GM12875 (cell line): ENCODE results near the gene CLPTM1.

Experiments used
- H3K4me3 ChIP-seq: one replicate; pipeline ENCODE4 v1.5.1; 2011; ENCODE audit warnings: low read depth, low read length, control low read depth
- CTCF ChIP-seq: IDR thresholded peaks from 2 replicates; pipeline ENCODE4 v1.5.1; 2011; ENCODE audit warnings: low read depth, mild to moderate bottlenecking, control low read depth, inconsistent platforms, low read length, moderate library complexity, borderline replicate concordance; ENCODE audit not compliant: insufficient read depth

The CLPTM1 gene

GRCh38 chr19:44972802-44973201, 17.6 kb downstream of the CLPTM1 start:
- no peak overlapping the region for H3K4me3 ChIP-seq

GRCh38 chr19:44973982-44974735, 19.0 kb downstream of the CLPTM1 start:
- no peak overlapping the region for H3K4me3 ChIP-seq
- TF ChIP-seq CTCF = no peak

More at GRCh38 chr19:44972802-44973201, 17.6 kb downstream of the CLPTM1 start:
- no peak for TF ChIP-seq CTCF

GRCh38 chr19:44974857-44975256, 19.7 kb downstream of the CLPTM1 start:
- TF ChIP-seq CTCF = no peak
- H3K4me3 ChIP-seq = no peak overlapping the region

- no peak overlapping the region for H3K4me3 ChIP-seq
- TF ChIP-seq CTCF = no peak
Measured at GRCh38 chr19:44975444-44975843, 20.3 kb downstream of the CLPTM1 start.

GRCh38 chr19:44984005-44984404, 28.8 kb downstream of the CLPTM1 start:
- TF ChIP-seq CTCF = no peak
- no peak overlapping the region for H3K4me3 ChIP-seq

GRCh38 chr19:44985445-44985844, 30.3 kb downstream of the CLPTM1 start:
- TF ChIP-seq CTCF = no peak
- H3K4me3 ChIP-seq = no peak overlapping the region

- TF ChIP-seq CTCF = no peak
- H3K4me3 ChIP-seq = no peak overlapping the region
Measured at GRCh38 chr19:44986389-44986788, 31.2 kb downstream of the CLPTM1 start.
